ENCODE data around the gene SRBD1.

DNA sequence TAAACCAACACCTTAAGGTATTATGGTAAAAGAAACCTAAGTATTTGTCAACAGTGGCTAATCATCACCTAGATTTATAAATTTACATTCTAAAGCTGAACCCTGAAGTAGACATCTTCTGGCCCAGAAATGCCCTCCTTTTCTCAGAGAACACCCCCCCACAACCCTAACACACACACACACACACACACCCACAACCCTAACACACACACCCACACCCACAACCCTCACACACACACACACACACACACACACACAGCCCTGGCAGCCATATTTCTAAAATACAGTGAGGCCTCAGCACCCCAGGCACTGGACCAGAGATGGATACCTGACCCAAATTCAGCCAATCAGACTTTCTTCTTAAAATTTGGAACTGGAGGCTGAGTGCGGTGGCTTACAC is 14.3 kb downstream of the SRBD1 start:
- TF ChIP-seq, protein P1, sequence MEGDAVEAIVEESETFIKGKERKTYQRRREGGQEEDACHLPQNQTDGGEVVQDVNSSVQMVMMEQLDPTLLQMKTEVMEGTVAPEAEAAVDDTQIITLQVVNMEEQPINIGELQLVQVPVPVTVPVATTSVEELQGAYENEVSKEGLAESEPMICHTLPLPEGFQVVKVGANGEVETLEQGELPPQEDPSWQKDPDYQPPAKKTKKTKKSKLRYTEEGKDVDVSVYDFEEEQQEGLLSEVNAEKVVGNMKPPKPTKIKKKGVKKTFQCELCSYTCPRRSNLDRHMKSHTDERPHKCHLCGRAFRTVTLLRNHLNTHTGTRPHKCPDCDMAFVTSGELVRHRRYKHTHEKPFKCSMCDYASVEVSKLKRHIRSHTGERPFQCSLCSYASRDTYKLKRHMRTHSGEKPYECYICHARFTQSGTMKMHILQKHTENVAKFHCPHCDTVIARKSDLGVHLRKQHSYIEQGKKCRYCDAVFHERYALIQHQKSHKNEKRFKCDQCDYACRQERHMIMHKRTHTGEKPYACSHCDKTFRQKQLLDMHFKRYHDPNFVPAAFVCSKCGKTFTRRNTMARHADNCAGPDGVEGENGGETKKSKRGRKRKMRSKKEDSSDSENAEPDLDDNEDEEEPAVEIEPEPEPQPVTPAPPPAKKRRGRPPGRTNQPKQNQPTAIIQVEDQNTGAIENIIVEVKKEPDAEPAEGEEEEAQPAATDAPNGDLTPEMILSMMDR (IDR thresholded peaks at IDR 0.05) = no peak
- TF ChIP-seq POLR2A (IDR thresholded peaks at IDR 0.05) (no peak), POLR2AphosphoS5 (IDR thresholded peaks at IDR 0.05; ENCODE audit: insufficient read depth in 1 of 2, low read depth in 1 of 2) (no peak)
